Stimulated activated CD4-positive, alpha-beta T cell treated with anti-CD3 and anti-CD28 coated beads, TNF-alpha, amount 100 ng/mL, for 4 hours (primary cell): Measurements from ENCODE around the gene AMN.

Experiments
- DNase-seq, 3 experiments: peaks; one replicate each; pipeline ENCODE4 v3.0.0-alpha.2; 2020; ENCODE audit warnings: low read depth in 3 of 3

AMN gene

GRCh38 chr14:102966681-102967505 is 44.4 kb downstream of the AMN start:
- no peak for DNase-seq

- no peak for DNase-seq
These were observed 45.0 kb downstream of the AMN start for GRCh38 chr14:102967506-102967795.

- DNase-seq, result no peak
These were observed 45.8 kb downstream of the AMN start for GRCh38 chr14:102968306-102968705.

- DNase-seq, result no peak
These were observed 46.8 kb downstream of the AMN start for GRCh38 chr14:102969060-102969791.

- no peak for DNase-seq
These were observed 47.4 kb downstream of the AMN start for GRCh38 chr14:102969901-102970300.

GRCh38 chr14:102970496-102970895 is 48.0 kb downstream of the AMN start:
- DNase-seq, result no peak

- no peak for DNase-seq
These were observed 48.9 kb downstream of the AMN start for GRCh38 chr14:102971314-102971713.

GRCh38 chr14:102971836-102972606 is 49.6 kb downstream of the AMN start:
- no peak for DNase-seq

GRCh38 chr14:102973706-102974285 is 51.3 kb downstream of the AMN start:
- no peak for DNase-seq

- no peak for DNase-seq
These were observed 53.2 kb downstream of the AMN start for GRCh38 chr14:102975662-102976061.

- DNase-seq, result no peak
These were observed 55.0 kb downstream of the AMN start for GRCh38 chr14:102977475-102977874.

GRCh38 chr14:102979406-102979805 is 56.9 kb downstream of the AMN start:
- DNase-seq, result no peak

GRCh38 chr14:102980409-102980810 is 57.9 kb downstream of the AMN start:
- DNase-seq, result no peak
